ENCODE results near the gene DOCK3.

The DOCK3 gene

DNA sequence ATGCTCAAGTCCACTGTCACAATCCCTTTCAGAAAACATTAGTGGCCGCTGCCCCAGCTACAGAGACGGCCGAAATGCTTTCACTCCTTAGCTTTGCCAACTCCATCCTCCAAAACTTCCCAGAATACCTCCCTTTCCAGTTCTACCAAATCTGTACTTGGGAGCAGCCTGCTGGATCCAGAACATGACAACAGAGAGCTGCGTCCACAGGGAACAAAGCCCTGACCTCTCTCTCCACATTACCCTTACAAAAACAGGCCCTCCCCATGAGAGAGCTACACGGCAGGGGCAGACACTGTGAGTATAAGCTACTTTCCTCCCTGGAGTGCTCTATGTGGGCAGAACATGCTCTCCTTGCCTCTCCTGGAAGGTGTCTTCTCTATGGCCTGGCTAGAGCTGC lies 722.7 kb downstream of the DOCK3 start:
- DNase-seq (ENCODE audit: low read depth, low spot score) = no peak
- no peak overlapping the region for H3K4me3 ChIP-seq (ENCODE audit: low read length)

DNA sequence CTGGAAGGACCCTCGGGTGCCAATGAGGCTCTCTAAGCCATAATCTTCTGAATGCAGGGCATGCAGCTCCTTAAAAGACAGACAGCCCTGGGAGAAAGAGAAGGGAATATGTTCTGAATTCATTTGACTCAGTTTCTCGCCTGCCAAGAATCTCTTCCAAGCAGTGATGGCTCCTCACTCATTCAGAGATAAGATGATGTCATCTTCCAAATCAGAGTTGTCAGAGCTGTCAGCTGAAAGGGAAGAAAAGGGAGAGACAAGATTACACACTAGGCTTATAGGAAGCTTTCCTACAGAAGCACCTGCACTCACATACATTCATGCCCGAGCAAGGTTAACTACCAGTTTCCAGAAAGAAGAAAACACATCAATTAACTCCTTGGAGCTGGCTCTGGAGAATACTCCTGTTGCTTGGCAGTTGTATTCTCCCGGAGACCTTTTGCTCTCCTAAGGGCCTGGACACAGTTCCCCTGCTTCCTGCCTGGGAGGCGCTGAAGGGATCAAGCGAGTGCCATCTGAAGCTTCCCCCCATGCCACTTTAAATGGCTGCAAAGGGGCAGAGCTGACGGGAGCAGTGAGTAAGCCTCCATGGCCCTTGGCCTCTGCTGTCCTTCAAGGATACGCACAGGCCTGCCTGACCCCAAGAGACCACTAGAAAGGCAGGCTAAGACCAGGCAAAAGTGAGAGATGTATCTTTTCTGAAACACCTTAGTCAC lies 724.0 kb downstream of the DOCK3 start:
- no peak overlapping the region for H3K4me3 ChIP-seq (ENCODE audit: low read length)
- no peak for DNase-seq (ENCODE audit: low read depth, low spot score)

DNA sequence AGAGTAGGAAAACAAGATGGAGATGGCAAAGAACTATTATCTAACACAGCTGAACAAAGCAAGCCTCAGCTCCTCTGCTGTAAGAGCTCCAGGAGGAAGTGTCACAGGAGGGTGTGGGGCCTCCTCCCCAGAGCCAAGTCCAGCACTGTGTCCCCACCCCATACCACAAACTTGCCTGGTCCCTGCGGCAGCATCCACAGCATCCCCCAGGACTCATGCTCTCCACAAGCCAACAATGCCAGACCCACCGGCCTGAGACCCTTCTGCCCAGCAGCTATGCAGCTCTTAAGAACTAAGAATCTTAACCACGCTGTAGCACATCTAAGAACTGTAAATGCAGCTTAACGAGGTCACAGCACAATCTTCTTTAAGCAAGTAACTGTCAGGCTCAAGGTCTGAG lies 725.4 kb downstream of the DOCK3 start:
- DNase-seq (ENCODE audit: low read depth, low spot score) = no peak

DNA sequence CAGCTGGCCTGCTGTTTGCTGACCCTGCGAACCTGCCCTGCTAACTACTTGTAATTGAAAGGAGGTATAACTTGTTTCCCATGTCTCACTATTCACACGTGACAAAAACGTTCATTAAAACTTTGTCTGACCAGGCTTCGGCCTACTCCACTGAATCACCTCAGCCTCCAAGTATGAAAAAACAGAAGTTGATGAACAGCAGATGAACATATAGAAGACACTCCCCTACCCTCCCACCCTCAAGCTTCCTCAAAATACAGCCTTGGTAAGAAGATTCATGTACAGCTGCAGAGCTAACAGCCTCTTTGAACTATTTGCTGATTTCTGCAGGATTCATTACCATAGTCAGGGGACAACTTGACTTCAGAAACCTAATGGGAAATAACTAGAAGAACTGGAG lies 727.0 kb downstream of the DOCK3 start:
- DNase-seq (ENCODE audit: low read depth, low spot score) = no peak
- no peak overlapping the region for H3K4me3 ChIP-seq (ENCODE audit: low read length)

More for the DNA sequence above, 725.4 kb downstream of the DOCK3 start:
- H3K4me3 ChIP-seq (ENCODE audit: low read length) = no peak overlapping the region

DNA sequence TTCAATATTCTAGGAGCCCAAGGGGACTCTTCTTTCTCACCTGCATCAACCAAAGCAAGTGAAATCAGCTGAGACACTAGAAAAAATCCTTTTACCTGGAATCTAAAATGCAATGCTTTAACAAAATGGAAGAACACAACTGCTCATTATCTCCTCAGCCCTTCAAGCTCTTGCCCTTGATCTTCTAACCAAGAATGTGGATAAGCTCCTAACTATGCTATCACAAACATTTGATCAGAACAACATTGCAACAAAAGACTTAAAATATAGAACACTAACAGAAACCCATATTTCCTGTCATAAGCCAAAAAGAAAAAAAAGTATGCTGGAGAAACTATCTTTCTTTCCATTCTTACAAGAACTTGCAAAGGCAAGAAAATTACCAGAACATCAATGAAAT lies 728.9 kb downstream of the DOCK3 start:
- no peak overlapping the region for H3K4me3 ChIP-seq (ENCODE audit: low read length)
- DNase-seq (ENCODE audit: low read depth, low spot score) = peak; percentile 62

DNA sequence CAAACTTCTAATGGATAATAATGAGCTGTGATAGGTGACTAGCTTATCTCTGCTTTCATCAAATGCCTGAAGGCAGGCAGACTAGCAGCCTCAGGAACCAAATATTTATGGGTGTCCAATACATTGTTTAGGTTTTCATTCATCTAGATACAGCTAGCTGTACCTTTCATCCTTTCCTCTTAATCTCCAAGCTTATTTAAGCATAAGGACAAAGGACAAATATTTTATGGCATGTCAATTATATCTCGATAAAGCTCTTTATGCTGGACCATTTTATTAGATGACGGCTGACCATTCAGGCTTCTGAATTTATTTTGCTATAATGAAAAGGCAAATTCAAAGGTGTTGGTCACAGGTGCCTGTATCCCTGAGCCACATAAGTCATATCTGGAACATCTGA lies 733.3 kb downstream of the DOCK3 start:
- no peak for DNase-seq (ENCODE audit: low read depth, low spot score)
- H3K4me3 ChIP-seq (ENCODE audit: low read length) = no peak overlapping the region

DNA sequence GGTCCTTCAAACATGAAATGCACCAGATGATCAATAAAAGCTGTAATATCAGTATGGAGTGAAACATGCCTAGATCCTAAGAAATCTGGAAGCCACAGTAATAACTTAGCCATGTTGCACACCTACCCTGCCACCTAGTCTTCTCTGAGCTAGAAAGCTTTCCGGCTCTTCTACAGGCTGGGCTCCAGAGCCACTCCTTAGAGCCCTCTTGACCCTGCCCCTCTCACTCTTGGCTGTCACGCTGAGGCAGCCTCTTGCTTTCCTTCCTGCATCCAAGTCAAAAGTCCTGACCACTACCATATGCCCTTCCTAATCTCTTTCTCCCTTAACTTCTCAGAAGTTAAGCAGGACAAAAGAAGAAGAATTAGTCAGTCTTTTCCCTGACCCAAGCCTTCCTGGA lies 734.1 kb downstream of the DOCK3 start:
- no peak for DNase-seq (ENCODE audit: low read depth, low spot score)
- H3K4me3 ChIP-seq (ENCODE audit: low read length) = no peak overlapping the region

DNA sequence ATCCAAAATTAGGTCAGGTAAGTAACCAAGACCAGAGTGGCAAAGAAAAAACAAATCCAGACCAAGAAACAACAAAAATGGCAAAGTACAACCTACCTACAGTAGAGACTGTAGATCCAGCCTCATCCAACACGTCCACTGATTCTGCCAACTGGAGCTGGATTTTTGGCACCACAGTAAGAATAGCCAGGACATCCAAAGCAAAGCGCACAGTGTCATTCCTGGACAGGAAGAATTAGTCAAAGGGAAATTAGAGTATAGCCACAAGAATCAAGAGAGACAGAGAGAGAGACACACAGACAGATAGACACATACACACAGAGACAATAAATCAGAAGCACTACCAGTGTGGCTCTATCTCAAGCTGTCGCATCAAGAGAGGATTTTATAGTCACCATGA lies 747.5 kb downstream of the DOCK3 start:
- no peak overlapping the region for H3K4me3 ChIP-seq (ENCODE audit: low read length)
- DNase-seq (ENCODE audit: low read depth, low spot score) = no peak

DNA sequence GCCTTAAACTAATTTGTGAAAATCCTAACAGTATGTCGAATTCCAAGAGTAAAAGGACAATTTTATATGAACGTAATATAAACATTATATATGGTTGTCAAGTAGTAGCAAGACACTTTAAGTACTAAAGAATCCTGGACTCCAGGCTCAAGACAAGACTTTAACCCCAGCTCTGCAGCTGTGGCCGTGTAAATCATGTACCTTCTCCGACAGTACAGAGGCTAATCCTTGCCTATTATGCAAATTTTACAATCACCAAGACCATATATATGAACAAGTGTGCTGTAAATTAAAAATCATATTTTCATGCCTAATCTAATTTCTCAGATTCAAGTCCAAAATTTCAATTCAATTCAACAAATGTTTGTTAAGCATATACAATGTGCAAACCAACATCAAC lies 752.2 kb downstream of the DOCK3 start:
- no peak overlapping the region for H3K4me3 ChIP-seq (ENCODE audit: low read length)
- no peak for DNase-seq (ENCODE audit: low read depth, low spot score)

DNA sequence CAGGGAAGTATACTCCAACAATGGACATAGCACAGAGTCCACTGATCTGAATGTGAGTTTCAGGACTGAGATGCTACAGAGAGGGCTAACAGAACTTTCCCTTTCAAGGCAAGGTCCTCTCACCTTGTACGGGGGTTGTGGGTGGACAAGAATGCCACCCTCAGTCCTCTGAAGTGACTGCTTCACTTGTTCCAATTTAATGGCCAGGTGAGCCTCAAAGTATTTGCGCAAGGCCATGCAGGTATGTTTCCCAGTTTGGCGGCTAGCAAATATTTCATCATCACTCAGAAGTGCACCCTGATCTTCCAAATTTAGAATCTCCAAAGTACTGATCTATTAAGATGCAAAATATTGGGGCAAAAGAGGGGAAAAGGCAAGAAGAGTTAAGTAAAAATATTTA lies 754.4 kb downstream of the DOCK3 start:
- no peak for DNase-seq (ENCODE audit: low read depth, low spot score)
- no peak overlapping the region for H3K4me3 ChIP-seq (ENCODE audit: low read length)
